Breast epithelium (tissue), 3 donors: ENCODE results near the gene PRR19.

Experiments
- CTCF ChIP-seq, 3 donors: fragments of 450-650 bp; IDR thresholded peaks; one replicate each; pipeline ENCODE4 v1.5.1; 2016 to 2017; ENCODE audit warnings: antibody characterized with exemption in 3 of 3, mild to moderate bottlenecking in 3 of 3, moderate library complexity in 3 of 3
- POLR2A ChIP-seq: fragments of 450-650 bp; IDR thresholded peaks from one replicate; pipeline ENCODE4 v1.6.1; 2016; ENCODE audit warnings: antibody characterized with exemption, mild to moderate bottlenecking, moderate library complexity
- POLR2AphosphoS5 ChIP-seq, 3 donors: sonication (generic); formaldehyde crosslinking; IDR thresholded peaks; one replicate each; pipeline ENCODE4 v1.6.1; 2017; ENCODE audit warnings: antibody characterized with exemption in 3 of 3

- TF ChIP-seq POLR2A (no peak), POLR2AphosphoS5 (IDR thresholded peaks at IDR 0.05) (no peak), CTCF (IDR thresholded peaks at IDR 0.05) (no peak)
Observed at GRCh38 chr19:42293948-42294347, 8.0 kb upstream of the PRR19 start.
